GM18858 (cell line): ENCODE measurements around the gene PRDX5.

Source experiments
- ATAC-seq: cut with Tn5 transposase; IDR thresholded peaks from one replicate; pipeline ENCODE4 v1.9.1; 2021; ENCODE audit not compliant: unreplicated experiment

PRDX5 gene

DNA sequence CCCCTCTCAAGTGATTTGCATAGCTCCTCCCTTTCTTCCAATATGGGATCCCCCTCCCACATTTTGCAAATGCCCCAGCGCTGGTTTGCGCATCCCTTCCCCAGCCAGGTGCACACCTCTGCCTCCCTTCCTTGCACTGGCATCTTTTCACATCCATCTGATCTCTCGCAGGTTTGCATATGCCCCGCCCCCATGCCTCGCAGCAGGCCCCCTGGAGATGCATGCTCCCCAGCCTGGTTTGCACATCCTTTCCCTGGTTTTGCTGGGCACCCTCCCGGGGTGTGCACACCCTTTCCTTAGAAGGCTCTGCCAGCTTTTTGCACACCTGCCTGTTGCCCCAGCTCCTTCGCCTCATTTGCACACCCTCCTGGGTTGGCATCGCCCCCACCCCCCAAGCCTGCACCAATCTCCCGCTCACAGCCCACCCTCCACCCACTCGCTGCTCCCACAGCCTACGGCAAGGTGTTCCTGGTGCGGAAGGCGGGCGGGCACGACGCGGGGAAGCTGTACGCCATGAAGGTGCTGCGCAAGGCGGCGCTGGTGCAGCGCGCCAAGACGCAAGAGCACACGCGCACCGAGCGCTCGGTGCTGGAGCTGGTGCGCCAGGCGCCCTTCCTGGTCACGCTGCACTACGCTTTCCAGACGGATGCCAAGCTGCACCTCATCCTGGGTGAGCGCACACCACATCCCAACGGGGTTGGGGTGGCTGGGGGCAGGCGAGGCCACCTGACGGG, 42.0 kb downstream of the PRDX5 start:
- ATAC-seq: no peak

DNA sequence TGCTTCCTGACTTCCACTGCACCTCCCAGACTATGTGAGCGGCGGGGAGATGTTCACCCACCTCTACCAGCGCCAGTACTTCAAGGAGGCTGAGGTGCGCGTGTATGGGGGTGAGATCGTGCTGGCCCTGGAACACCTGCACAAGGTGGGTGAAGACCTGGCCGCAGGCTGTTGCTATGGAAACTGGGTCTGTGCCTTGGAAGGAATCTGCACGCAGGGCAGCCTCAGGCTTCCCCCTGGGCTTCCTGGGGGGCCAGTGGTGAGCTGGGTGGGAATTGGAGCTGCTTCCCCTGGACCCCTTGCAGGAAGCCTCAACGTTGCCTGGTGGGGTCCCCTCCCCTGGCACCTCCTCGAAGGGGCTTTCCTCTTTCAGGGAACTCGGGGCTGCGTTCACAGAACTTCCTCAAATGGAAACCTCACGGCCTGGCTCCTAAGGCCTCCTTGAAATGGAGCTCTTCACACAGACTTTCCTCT, 42.6 kb downstream of the PRDX5 start:
- ATAC-seq: no peak

DNA sequence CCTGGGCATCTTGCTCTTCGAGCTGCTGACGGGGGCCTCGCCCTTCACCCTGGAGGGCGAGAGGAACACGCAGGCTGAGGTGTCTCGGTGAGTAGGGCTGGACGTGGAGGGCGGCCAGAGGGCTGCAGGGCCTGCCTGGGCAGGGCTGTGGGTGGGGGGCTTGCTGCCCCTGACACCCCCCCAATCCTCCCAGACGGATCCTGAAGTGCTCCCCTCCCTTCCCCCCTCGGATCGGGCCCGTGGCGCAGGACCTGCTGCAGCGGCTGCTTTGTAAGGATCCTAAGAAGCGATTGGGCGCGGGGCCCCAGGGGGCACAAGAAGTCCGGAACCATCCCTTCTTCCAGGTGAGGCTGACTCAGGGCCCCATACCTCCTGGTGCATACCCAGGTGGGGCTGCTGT, 43.7 kb downstream of the PRDX5 start:
- ATAC-seq: no peak

DNA sequence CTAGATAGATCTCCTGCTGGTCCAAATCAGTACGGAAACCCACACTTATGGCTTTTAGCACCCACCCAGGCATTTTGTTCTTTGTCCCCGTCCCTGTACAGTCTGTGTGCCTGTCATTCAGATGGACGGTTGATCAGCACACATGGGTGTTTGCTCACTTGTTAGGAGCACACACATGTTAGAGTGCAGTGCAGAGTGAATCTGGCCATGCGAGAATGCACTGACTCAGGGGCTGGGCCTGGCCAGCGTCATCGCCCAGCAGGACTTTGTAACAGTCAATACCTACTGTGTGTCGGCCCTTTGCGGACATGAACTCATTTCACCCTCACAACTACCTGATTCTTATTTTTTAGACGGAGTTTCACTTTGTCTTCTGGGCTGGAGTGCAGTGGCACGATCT, 44.4 kb downstream of the PRDX5 start:
- no peak for ATAC-seq

DNA sequence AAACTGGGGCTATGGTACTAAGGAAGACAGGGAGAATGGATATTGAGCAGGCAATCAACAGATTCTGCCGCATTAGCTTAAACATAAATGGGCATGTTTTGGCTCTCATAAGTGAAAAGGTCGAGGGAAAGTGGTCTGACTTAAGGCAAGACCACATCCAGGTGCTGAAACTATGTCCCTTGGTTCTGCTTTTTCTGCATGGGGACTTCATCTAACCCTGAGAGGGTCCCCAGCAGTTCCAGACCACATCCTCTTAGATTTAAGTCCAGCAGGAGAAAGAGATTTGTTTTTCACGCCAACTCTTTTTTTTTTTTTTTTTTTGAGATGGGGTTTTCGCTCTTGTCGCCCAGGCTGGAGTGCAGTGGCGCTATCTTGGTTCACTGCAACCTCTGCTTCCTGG, 46.5 kb downstream of the PRDX5 start:
- ATAC-seq: no peak

DNA sequence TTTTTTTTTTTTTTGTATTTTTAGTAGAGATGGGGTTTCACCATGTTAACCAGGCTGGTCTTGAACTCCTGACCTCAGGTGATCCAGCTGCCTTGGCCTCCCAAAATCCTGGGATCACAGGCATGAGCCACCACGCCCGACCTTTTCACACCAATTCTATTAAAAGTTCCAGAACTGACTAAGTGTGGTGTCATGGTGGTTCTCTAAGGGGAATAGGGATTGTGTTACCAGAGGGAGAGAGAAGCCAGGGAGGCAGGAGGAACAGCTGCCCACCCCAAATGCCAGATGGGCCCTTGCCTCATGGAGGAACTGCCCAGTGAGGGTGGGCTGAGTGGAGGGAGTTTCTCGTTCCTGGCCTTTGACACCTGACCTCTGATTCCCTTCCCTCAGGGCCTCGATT, 47.0 kb downstream of the PRDX5 start:
- no peak for ATAC-seq

DNA sequence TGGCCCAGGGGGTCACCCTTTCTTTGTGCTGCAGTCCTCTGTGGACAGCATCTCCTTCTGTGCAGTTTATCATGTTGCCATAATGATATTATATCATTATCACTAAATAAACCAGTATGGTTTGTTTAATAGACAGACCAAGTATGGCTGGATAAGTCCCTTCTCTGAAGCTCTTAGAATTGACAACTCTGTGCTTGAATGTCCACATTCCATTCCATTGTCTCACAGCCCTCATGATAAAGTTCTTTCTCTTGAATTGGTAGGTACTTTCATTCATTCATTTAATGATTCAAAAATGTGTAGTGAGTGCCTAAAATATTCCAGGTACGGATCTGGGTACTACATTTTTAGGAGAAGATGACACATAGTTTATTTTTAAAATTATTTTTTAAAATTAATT, 48.8 kb downstream of the PRDX5 start:
- no peak for ATAC-seq

DNA sequence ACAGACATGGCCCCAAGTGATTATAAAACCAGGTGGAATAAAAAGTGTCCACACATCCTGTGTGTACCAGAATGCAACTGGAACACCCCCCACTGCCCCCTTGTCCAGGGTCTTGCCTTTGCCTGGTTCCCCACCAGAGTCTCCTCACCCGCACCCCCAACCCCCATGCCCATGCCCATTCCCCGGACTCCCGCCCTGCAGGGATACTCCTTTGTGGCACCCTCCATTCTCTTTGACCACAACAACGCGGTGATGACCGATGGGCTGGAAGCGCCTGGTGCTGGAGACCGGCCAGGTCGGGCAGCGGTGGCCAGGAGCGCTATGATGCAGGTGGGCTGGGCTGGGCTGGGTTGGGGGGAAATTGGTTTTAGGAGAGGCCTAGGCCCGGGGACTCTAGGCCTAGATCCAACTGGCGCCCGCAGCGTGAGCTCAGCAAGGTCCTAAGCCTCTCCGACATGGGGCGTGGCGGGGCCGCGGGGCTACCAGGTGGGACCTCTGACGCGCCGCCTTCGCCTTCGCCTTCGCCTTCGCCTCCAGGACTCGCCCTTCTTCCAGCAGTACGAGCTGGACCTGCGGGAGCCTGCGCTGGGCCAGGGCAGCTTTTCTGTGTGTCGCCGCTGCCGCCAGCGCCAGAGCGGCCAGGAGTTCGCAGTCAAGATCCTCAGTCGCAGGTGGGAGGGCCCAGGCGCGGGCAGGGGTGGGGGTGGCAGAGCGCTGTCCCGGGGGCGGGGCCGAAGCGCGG, 50.2 kb downstream of the PRDX5 start:
- ATAC-seq: no peak

DNA sequence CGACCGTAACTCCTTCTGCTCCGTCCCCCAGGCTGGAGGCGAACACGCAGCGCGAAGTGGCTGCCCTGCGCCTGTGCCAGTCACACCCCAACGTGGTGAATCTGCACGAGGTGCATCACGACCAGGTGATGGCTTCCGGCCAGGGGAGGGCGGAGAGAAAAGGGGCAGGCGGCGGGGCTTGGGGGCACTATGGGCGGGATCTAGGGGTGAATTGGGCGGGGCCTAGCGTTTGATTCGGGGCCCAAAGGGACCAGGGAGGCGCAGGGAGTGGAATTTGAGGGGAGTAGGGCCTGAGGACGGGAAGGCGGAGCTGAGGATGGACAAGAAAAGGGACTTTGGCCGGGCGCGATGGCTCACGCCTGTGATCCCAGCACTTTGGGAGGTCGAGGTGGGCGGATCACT, 50.8 kb downstream of the PRDX5 start:
- no peak for ATAC-seq

DNA sequence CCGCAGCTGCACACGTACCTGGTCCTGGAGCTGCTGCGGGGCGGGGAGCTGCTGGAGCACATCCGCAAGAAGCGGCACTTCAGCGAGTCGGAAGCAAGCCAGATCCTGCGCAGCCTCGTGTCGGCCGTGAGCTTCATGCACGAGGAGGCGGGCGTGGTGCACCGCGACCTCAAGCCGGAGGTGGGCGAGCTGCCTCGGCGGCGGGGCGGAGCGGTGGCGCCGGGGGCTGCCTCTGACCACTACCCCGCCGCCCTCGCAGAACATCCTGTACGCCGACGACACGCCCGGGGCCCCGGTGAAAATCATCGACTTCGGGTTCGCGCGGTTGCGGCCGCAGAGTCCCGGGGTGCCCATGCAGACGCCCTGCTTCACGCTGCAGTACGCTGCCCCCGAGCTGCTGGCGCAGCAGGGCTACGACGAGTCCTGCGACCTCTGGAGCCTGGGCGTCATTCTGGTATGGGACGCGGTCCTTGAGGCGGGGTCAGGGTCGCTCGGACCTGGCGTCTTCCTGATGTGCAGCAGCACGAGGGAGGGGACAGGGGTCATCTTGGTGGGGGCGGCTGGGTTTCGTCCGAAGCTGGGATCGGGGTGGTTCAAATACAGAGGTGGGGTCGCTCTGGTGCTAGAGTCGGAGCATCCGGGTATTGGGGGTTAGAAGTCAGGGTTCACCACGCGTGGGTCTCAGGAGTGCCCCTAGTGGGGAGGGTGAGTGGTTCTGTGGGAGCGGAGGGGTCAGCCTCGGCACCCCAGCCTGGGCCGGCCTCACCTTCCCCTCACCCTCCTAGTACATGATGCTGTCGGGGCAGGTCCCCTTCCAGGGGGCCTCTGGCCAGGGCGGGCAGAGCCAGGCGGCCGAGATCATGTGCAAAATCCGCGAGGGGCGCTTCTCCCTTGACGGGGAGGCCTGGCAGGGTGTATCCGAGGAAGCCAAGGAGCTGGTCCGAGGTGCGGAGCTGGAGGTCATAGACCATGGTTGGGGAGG, 51.8 kb downstream of the PRDX5 start:
- no peak for ATAC-seq

DNA sequence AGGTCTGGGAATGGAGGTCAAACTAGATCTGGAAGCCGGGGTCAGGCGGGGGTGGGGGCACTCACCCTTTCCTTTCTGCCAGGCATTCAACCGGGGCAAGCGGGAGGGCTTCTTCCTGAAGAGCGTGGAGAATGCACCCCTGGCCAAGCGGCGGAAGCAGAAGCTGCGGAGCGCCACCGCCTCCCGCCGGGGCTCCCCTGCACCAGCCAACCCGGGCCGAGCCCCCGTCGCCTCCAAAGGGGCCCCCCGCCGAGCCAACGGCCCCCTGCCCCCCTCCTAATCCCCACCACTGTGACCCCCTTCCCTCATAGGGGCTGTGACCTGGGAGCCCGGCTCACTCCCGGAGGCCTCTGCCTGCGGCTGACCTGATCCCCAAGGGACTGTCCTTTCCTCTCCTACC, 53.3 kb downstream of the PRDX5 start:
- ATAC-seq: no peak
